HL-60 (cell line): ENCODE results near the gene SPATA6.

Experiments
- DNase-seq, 2 experiments: peaks; one replicate each; pipeline ENCODE4 v3.0.0-alpha.2; 2010 to 2020; ENCODE audit warnings: low read depth in 1 of 2, low spot score in 1 of 2
- H3K27ac ChIP-seq: fragments of 250-450 bp; sonication (Bioruptor Pico); replicated peaks from 2 replicates; pipeline ENCODE4 v1.5.1; 2020; ENCODE audit warnings: mild to moderate bottlenecking, moderate library complexity
- H3K27me3 ChIP-seq: fragments of 250-450 bp; sonication (Bioruptor Pico); 2 replicates; pipeline ENCODE4 v1.5.1; 2021; ENCODE audit warnings: mild to moderate bottlenecking, moderate library complexity; ENCODE audit not compliant: insufficient read depth, poor library complexity, severe bottlenecking
- H3K4me3 ChIP-seq: replicated peaks from 2 replicates; pipeline ENCODE4 v1.5.1; 2011; ENCODE audit warnings: mild to moderate bottlenecking, control low read depth, low read length; ENCODE audit not compliant: insufficient read depth
- CTCF ChIP-seq: IDR thresholded peaks from one replicate; pipeline ENCODE4 v1.5.1; 2011; ENCODE audit warnings: low read length, control low read depth, inconsistent platforms; ENCODE audit not compliant: insufficient read depth
- GABPA ChIP-seq: IDR thresholded peaks from 2 replicates; pipeline ENCODE4 v1.6.1; 2012; ENCODE audit warnings: low read depth
- POLR2AphosphoS5 ChIP-seq: IDR thresholded peaks from 2 replicates; pipeline ENCODE4 v1.6.1; 2012; ENCODE audit warnings: low read depth
- REST ChIP-seq: IDR thresholded peaks from 2 replicates; pipeline ENCODE4 v1.6.1; 2012; ENCODE audit warnings: low read depth; ENCODE audit not compliant: insufficient replicate concordance
- SPI1 ChIP-seq: IDR thresholded peaks from 2 replicates; pipeline ENCODE4 v1.6.1; 2012; ENCODE audit warnings: low read depth, mild to moderate bottlenecking, borderline replicate concordance

Gene SPATA6

GRCh38 chr1:48470950-48471690 lies 884 bp downstream of the SPATA6 start:
- DNase-seq = no peak
- Histone ChIP-seq H3K27ac (no peak overlapping the region), H3K4me3 (peak overlapping the region; percentile 51; the same call in 1 of the 2 replicates), H3K27me3 (no peaks in the 10 kb centered on the region)
- no peak for TF ChIP-seq POLR2AphosphoS5
- no peak for TF ChIP-seq REST
- no peak for TF ChIP-seq CTCF

- TF ChIP-seq REST (no peak), GABPA (no peak), CTCF (no peak), SPI1 (no peak), POLR2AphosphoS5 (no peak)
- H3K4me3 ChIP-seq = no peak overlapping the region
- H3K27ac ChIP-seq = peak overlapping the region; percentile 42; the same call in 1 of the 2 replicates
- DNase-seq = no peak
- no peaks in the 10 kb centered on the region for H3K27me3 ChIP-seq
These were observed 1.5 kb downstream of the SPATA6 start for GRCh38 chr1:48470481-48470855.

GRCh38 chr1:48469616-48470480 lies 2.2 kb downstream of the SPATA6 start:
- peak; percentile 49 to 76 for DNase-seq
- Histone ChIP-seq H3K27me3 (no peaks in the 10 kb centered on the region), H3K4me3 (no peak overlapping the region), H3K27ac (peak overlapping the region; percentile 42; the same call in 1 of the 2 replicates)
- TF ChIP-seq SPI1 (peak; percentile 30; the same call in 1 of the 2 replicates), CTCF (no peak)
